ENCODE measurements around the gene FAM53C.
A peak's percentile ranks its signal among the peaks of the same experiment; 100 is the strongest.

FAM53C gene

GRCh38 chr5:138351056-138351455 is 13.0 kb downstream of the FAM53C start:
- no peak overlapping the region for H3K14ac ChIP-seq (ENCODE audit: low read length)
- H2BK12ac ChIP-seq (ENCODE audit: low read length): no peak overlapping the region
- DNase-seq: no peak
- no peak overlapping the region for H3K23ac ChIP-seq (ENCODE audit: low read length)
- H3K4me3 ChIP-seq (ENCODE audit: low read depth, low read length): no peak overlapping the region
- H3K79me2 ChIP-seq (ENCODE audit: control insufficient read depth, insufficient read depth, low read length, poor library complexity): peaks cover 17% of the 10 kb centered on the region
- H3K9me3 ChIP-seq (ENCODE audit: insufficient read depth, low read depth, low read length): peaks cover 2% of the 10 kb centered on the region
- H4K12ac ChIP-seq (ENCODE audit: low read depth, low read length): no peak overlapping the region
- H3K4ac ChIP-seq (ENCODE audit: low read depth, low read length): no peak overlapping the region
- H3K9ac ChIP-seq (ENCODE audit: low read length): no peak overlapping the region
- no peak overlapping the region for H2AFZ ChIP-seq (ENCODE audit: insufficient read depth, low read length, poor library complexity)
- H3K36me3 ChIP-seq (ENCODE audit: control insufficient read depth in 1 of 2, insufficient read depth in 2 of 2, low read length in 2 of 2): peaks cover 21 to 33% of the 10 kb centered on the region in 2 experiments
- H3K79me1 ChIP-seq (ENCODE audit: low read length): peaks cover 10% of the 10 kb centered on the region
- no peak overlapping the region for H3K4me2 ChIP-seq (ENCODE audit: low read length)
- no peak overlapping the region for H4K91ac ChIP-seq (ENCODE audit: low read depth, low read length)
- no peak overlapping the region for H2BK5ac ChIP-seq (ENCODE audit: low read depth, low read length, poor library complexity)
- WGBS (ENCODE audit: extremely low coverage, insufficient coverage, insufficient read length): no CpG with 5 or more reads among the region's 1 CpG
- no peak overlapping the region for H2AK5ac ChIP-seq (ENCODE audit: low read length)
- no peaks in the 10 kb centered on the region for H3K27me3 ChIP-seq (ENCODE audit: insufficient read depth, low read length)
- no peak overlapping the region for H3K27ac ChIP-seq (ENCODE audit: low read depth, low read length)
- H3K18ac ChIP-seq (ENCODE audit: low read length): no peak overlapping the region
- H2BK120ac ChIP-seq (ENCODE audit: insufficient read depth, low read length, poor library complexity): no peak overlapping the region
- H3K4me1 ChIP-seq (ENCODE audit: control insufficient read depth in 1 of 2, insufficient read depth in 2 of 2, low read length in 2 of 2): peaks cover 2 to 3% of the 10 kb centered on the region in 2 experiments
- no peak overlapping the region for H4K8ac ChIP-seq (ENCODE audit: low read depth, low read length)

GRCh38 chr5:138351517-138351916 is 13.5 kb downstream of the FAM53C start:
- Histone ChIP-seq H3K23ac (ENCODE audit: low read length) (no peak overlapping the region), H3K14ac (ENCODE audit: low read length) (no peak overlapping the region), H3K79me2 (ENCODE audit: control insufficient read depth, insufficient read depth, low read length, poor library complexity) (peaks cover 17% of the 10 kb centered on the region), H3K4me1 (ENCODE audit: control insufficient read depth in 1 of 2, insufficient read depth in 2 of 2, low read length in 2 of 2) (peaks cover 2 to 3% of the 10 kb centered on the region in 2 experiments), H4K12ac (ENCODE audit: low read depth, low read length) (no peak overlapping the region), H2BK5ac (ENCODE audit: low read depth, low read length, poor library complexity) (no peak overlapping the region), H3K27me3 (ENCODE audit: insufficient read depth, low read length) (no peaks in the 10 kb centered on the region), H3K9ac (ENCODE audit: low read length) (no peak overlapping the region), H3K79me1 (ENCODE audit: low read length) (peaks cover 10% of the 10 kb centered on the region), H4K8ac (ENCODE audit: low read depth, low read length) (no peak overlapping the region), H3K27ac (ENCODE audit: low read depth, low read length) (no peak overlapping the region), H2BK120ac (ENCODE audit: insufficient read depth, low read length, poor library complexity) (no peak overlapping the region), H2BK12ac (ENCODE audit: low read length) (no peak overlapping the region), H3K4me3 (ENCODE audit: low read depth, low read length) (no peak overlapping the region), H3K36me3 (ENCODE audit: control insufficient read depth in 1 of 2, insufficient read depth in 2 of 2, low read length in 2 of 2) (peaks cover 17 to 29% of the 10 kb centered on the region in 2 experiments), H3K9me3 (ENCODE audit: insufficient read depth, low read depth, low read length) (peaks cover 2% of the 10 kb centered on the region), H2AK5ac (ENCODE audit: low read length) (no peak overlapping the region), H4K91ac (ENCODE audit: low read depth, low read length) (no peak overlapping the region), H2AFZ (ENCODE audit: insufficient read depth, low read length, poor library complexity) (no peak overlapping the region), H3K4me2 (ENCODE audit: low read length) (no peak overlapping the region), H3K4ac (ENCODE audit: low read depth, low read length) (no peak overlapping the region), H3K18ac (ENCODE audit: low read length) (no peak overlapping the region)
- DNase-seq: no peak

- Histone ChIP-seq H3K9ac (ENCODE audit: low read length) (peak within 1 kb of the TSS; percentile 94), H4K91ac (ENCODE audit: low read depth, low read length) (peak within 1 kb of the TSS; percentile 89), H2BK12ac (ENCODE audit: low read length) (no peak within 1 kb of the TSS), H2BK120ac (ENCODE audit: insufficient read depth, low read length, poor library complexity) (peak within 1 kb of the TSS; percentile 82), H3K4me1 (ENCODE audit: control insufficient read depth in 1 of 2, insufficient read depth in 2 of 2, low read length in 2 of 2) (peaks cover 2 to 3% of the 10 kb centered on the region in 2 experiments), H3K4me3 (ENCODE audit: low read depth, low read length) (peak within 1 kb of the TSS; percentile 97), H3K18ac (ENCODE audit: low read length) (peak within 1 kb of the TSS; percentile 97), H3K27me3 (ENCODE audit: insufficient read depth, low read length) (no peaks in the 10 kb centered on the region), H3K14ac (ENCODE audit: low read length) (peak within 1 kb of the TSS; percentile 91), H3K9me3 (ENCODE audit: insufficient read depth, low read depth, low read length) (peaks cover 2% of the 10 kb centered on the region), H3K23ac (ENCODE audit: low read length) (no peak within 1 kb of the TSS), H3K36me3 (ENCODE audit: control insufficient read depth in 1 of 2, insufficient read depth in 2 of 2, low read length in 2 of 2) (peaks cover 10 to 22% of the 10 kb centered on the region in 2 experiments), H4K12ac (ENCODE audit: low read depth, low read length) (peak within 1 kb of the TSS; percentile 88), H3K4me2 (ENCODE audit: low read length) (peak within 1 kb of the TSS; percentile 79), H2AK5ac (ENCODE audit: low read length) (peak within 1 kb of the TSS; percentile 23), H3K79me2 (ENCODE audit: control insufficient read depth, insufficient read depth, low read length, poor library complexity) (peaks cover 17% of the 10 kb centered on the region), H3K27ac (ENCODE audit: low read depth, low read length) (peak within 1 kb of the TSS; percentile 91), H2AFZ (ENCODE audit: insufficient read depth, low read length, poor library complexity) (peak within 1 kb of the TSS; percentile 80), H3K4ac (ENCODE audit: low read depth, low read length) (peak within 1 kb of the TSS; percentile 57), H4K8ac (ENCODE audit: low read depth, low read length) (peak within 1 kb of the TSS; percentile 91), H2BK5ac (ENCODE audit: low read depth, low read length, poor library complexity) (peak within 1 kb of the TSS; percentile 71), H3K79me1 (ENCODE audit: low read length) (peaks cover 10% of the 10 kb centered on the region)
- WGBS (ENCODE audit: extremely low coverage, insufficient coverage, insufficient read length): no CpG with 5 or more reads among the region's 30 CpGs
- peak; percentile 87 to 97 for DNase-seq
These were observed 14.1 kb downstream of the FAM53C start, which contains the start of gene KDM3B for GRCh38 chr5:138352071-138352721. Gene KDM3B (plus strand): TSS chr5:138352685. CDS start chr5:138352796, 111 bp downstream.

- peaks cover 19% of the 10 kb centered on the region for H3K79me2 ChIP-seq (ENCODE audit: control insufficient read depth, insufficient read depth, low read length, poor library complexity)
- H3K27me3 ChIP-seq (ENCODE audit: insufficient read depth, low read length): no peaks in the 10 kb centered on the region
- H3K36me3 ChIP-seq (ENCODE audit: control insufficient read depth in 1 of 2, insufficient read depth in 2 of 2, low read length in 2 of 2): peaks cover 6 to 15% of the 10 kb centered on the region in 2 experiments
- no peak overlapping the region for H2BK12ac ChIP-seq (ENCODE audit: low read length)
- peak overlapping the region; percentile 89 for H4K91ac ChIP-seq (ENCODE audit: low read depth, low read length)
- peak overlapping the region; percentile 80 for H2AFZ ChIP-seq (ENCODE audit: insufficient read depth, low read length, poor library complexity)
- H3K4me2 ChIP-seq (ENCODE audit: low read length): peak overlapping the region; percentile 79
- H2BK120ac ChIP-seq (ENCODE audit: insufficient read depth, low read length, poor library complexity): peak overlapping the region; percentile 82
- peak overlapping the region; percentile 88 for H4K12ac ChIP-seq (ENCODE audit: low read depth, low read length)
- peaks cover 2% of the 10 kb centered on the region for H3K9me3 ChIP-seq (ENCODE audit: insufficient read depth, low read depth, low read length)
- DNase-seq: peak; percentile 71 to 74
- WGBS (ENCODE audit: extremely low coverage, insufficient coverage, insufficient read length): no CpG with 5 or more reads among the region's 88 CpGs
- peak overlapping the region; percentile 23 for H2AK5ac ChIP-seq (ENCODE audit: low read length)
- H3K9ac ChIP-seq (ENCODE audit: low read length): peak overlapping the region; percentile 94
- peak overlapping the region; percentile 71 for H2BK5ac ChIP-seq (ENCODE audit: low read depth, low read length, poor library complexity)
- H3K23ac ChIP-seq (ENCODE audit: low read length): no peak overlapping the region
- H3K27ac ChIP-seq (ENCODE audit: low read depth, low read length): peak overlapping the region; percentile 91
- H3K14ac ChIP-seq (ENCODE audit: low read length): peak overlapping the region; percentile 91
- H3K79me1 ChIP-seq (ENCODE audit: low read length): peaks cover 10% of the 10 kb centered on the region
- H4K8ac ChIP-seq (ENCODE audit: low read depth, low read length): peak overlapping the region; percentile 91
- peak overlapping the region; percentile 97 for H3K4me3 ChIP-seq (ENCODE audit: low read depth, low read length)
- peak overlapping the region; percentile 97 for H3K18ac ChIP-seq (ENCODE audit: low read length)
- H3K4me1 ChIP-seq (ENCODE audit: control insufficient read depth in 1 of 2, insufficient read depth in 2 of 2, low read length in 2 of 2): peaks cover 2 to 3% of the 10 kb centered on the region in 2 experiments
- peak overlapping the region; percentile 57 for H3K4ac ChIP-seq (ENCODE audit: low read depth, low read length)
These were observed 14.9 kb downstream of the FAM53C start for GRCh38 chr5:138352722-138353559.

Measured in trophoblast cell (in vitro differentiated cells and primary cell).